CD4-positive, alpha-beta T cell treated with Interleukin-6 for 4 hours (primary cell): ENCODE results near the gene DNAJC2.

Experiments used
- DNase-seq: peaks from one replicate; pipeline ENCODE4 v3.0.0-alpha.2; 2020; ENCODE audit warnings: mixed read lengths

Gene DNAJC2, protein sequence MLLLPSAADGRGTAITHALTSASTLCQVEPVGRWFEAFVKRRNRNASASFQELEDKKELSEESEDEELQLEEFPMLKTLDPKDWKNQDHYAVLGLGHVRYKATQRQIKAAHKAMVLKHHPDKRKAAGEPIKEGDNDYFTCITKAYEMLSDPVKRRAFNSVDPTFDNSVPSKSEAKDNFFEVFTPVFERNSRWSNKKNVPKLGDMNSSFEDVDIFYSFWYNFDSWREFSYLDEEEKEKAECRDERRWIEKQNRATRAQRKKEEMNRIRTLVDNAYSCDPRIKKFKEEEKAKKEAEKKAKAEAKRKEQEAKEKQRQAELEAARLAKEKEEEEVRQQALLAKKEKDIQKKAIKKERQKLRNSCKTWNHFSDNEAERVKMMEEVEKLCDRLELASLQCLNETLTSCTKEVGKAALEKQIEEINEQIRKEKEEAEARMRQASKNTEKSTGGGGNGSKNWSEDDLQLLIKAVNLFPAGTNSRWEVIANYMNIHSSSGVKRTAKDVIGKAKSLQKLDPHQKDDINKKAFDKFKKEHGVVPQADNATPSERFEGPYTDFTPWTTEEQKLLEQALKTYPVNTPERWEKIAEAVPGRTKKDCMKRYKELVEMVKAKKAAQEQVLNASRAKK

DNA sequence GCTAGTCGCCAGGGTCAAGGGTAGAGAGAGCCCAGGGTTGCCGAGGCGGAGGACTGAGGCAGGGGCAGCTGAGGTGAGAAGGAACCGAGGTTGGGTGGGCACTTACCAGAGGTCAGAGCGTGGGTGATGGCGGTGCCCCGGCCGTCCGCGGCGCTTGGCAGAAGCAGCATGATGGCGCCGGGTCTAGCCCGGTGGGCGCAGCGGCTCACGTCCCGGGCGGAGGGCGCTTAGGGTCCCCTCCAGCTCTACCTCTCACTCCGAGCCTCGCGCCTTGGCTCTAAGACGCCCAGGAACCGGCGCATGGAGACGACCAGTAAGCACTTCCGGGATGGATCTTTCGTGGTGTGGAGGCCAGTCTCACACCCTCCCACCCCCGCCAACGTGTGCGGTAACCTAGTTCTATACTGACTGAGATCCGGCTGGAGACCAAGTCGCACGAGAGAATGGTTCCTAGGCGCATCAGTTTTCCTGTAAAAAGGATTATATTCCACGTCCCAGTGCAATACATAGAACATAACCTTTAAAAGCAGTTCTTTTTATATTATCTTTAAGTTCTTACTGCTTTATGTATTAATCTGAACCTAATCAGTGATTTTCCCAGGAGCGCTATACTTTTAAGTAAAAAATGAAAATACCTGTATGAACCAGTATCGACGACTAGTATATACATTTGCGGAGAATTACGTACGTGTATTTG lies at the start of gene DNAJC2:
Gene DNAJC2 (minus strand): TSS at position 315 of the 697 bp plus-strand sequence. CDS start 145 bp downstream, at position 170.
- peak; percentile 88 for DNase-seq

DNA sequence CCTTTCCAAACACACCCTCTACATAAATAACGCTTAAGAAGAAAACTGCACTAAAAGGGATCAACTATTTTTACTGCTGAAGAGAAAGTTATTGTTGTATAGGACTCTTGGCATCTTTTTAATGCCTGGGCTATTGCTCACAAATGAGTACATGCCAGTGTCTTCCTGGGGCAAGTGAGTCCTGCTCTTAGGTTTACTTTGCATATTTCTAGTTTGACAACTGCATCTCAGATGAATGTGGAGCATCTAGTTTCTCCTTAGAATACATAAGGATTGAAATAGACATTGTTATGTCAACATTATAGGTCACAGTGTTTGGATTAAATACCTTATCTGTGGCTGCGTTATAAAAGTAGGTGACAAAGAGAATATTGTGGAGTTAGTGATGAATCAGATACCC lies 47.4 kb upstream of the DNAJC2 start:
- DNase-seq = no peak

DNA sequence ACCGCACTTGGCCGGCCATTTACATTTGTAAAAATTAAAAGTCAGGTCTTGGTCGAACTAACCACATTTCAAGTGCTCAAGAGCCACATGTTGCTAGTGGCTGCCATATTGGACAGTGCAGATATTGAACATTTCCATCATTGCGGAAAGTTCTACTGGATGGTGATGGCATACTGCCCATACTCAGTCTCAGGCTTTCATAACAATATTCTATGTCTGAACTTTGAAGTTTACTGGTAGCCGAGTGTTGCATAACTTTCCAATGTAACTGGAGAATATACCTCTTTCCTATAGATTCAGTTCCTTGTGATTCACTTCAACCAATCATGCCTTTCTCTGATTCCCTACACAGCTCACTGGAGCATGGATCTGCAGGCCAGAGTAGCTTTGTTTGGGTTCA lies 46.6 kb upstream of the DNAJC2 start:
- no peak for DNase-seq

DNA sequence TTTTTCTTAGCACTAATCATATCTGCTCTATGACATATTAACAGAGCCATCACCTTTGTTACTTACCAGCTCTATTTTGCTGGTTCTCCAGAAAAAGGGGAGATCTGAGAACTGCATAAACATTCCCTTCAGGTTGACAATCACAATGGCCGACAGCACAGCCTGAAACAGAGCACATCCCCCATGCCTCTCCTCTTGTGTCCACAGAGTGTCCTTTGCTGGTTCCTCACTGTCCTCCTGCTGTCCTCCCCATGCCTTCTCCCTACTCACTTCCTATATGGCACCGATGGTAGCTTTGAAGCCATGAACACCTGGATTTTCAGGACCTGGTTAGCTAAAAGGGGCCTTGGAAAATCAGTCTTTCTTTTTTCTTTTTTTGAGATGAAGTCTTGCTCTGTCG lies 44.7 kb upstream of the DNAJC2 start:
- no peak for DNase-seq

DNA sequence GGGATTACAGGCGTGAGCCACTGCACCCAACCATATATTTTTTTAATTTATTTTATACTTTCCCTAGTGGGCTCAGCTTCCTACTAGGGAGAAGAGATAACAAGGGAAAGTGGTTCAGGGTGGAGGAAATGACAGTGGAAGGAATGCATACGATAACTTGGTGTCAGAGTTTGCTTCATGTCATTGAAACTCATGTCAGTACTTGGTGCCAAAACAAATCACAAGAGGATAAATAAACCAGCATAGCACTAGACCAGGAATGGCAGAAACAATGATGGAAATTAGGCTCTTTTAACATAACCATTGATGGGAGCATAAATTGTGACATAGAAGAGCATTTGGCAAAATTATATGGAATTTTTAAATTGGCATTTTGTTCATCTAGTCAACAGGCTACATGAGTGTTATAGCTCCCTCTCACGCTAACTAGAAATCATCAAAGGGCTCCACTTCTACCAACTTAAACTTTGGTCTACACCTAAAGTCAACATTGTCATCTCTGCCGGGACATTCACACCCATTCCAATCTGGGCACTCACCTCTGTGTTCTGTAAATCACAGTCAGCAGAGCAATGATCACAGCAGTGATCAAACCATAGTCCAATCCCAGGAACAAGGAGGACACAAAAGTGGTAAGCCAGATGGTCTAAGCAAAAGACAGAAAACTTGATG lies 44.0 kb upstream of the DNAJC2 start:
- no peak for DNase-seq

DNA sequence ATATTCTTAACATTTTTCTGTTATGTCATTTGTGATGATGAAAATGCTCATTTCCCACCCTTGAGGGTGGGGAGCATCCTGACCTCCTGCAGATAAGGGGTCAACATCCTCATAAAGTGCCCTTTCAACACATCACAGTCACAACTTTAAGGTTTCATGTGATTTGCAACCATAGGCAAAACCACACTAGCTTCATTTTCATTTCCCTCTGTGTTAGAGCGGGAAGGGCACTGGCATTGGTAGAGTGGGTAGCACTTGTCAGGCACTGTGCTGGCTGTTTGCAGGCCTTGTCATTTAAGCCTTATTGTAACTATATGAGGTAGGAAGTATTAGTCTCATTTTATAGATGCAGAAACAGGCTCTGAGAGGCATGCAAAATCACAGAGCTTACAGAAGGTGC lies 42.7 kb upstream of the DNAJC2 start:
- no peak for DNase-seq

DNA sequence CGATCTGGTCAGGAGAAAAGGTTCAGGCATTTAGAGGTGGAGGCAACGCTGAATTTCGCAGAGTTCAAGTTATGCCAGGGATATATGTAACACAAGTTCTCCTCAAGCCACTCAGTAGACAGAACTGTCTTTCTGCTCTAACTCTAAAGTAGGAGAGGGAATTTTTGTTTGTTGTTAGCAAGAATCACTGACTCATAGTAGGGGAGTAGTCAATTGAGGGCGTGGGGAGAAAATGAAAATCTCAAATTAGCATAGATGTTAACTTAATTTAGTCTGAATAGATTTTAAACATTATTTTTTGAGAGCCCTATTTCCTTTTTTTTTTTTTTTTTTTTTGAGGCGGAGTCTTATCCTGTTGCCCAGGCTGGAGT lies 37.5 kb upstream of the DNAJC2 start:
- no peak for DNase-seq

DNA sequence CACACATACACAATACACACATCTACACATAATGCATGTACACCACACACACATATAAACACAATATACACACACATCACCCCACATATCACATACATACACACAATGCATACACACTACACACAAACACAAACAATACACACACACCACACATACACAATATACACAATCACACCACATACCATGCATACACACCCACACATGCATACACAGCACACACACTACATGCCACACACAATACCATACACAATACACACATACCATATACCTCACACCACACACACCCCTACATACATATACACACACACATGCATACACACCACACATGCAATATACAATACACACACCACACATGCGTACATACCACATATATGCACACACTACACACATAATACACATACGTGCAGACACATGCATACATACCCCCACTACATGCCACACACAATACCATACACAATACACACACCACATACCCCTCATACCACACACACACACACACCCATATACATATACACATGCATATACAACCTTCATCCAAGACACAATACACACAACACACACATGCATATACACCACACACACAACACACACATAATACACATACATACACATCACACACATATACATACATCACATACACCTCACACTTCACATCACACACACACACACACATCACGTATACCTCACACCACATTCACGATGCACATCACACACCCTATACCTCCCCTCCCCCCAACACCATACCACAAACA lies 36.9 kb upstream of the DNAJC2 start:
- DNase-seq = no peak

DNA sequence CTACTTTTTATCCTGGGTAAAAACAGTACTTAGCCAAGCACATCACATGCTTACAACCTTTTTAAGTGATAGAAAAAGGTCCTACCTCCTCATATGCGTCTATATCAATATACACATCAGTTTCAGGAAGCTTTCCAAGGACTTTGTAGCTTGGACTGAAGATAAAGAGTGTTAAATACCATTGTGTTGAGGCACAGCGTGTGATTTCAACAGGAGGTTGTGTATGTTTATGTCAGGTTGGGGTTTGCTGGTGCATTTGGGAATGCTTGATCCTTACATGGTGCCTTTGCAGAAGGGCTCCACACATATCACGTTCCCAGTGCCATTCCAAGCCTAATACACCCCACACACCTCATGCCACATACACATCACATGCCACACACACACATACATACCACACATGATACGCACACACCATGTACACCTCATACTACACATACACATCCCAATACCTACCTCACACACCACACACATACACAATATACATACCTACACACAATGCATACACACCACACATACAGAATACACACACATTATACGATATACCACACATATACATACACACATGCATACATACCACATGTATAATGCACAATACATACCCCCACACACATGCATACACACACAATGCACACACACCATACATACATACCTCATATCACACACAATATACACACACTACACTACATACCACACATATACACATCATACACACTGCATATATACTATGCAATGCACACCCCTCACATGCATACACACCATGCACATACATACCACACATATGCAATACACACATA lies 36.0 kb upstream of the DNAJC2 start:
- DNase-seq = no peak

DNA sequence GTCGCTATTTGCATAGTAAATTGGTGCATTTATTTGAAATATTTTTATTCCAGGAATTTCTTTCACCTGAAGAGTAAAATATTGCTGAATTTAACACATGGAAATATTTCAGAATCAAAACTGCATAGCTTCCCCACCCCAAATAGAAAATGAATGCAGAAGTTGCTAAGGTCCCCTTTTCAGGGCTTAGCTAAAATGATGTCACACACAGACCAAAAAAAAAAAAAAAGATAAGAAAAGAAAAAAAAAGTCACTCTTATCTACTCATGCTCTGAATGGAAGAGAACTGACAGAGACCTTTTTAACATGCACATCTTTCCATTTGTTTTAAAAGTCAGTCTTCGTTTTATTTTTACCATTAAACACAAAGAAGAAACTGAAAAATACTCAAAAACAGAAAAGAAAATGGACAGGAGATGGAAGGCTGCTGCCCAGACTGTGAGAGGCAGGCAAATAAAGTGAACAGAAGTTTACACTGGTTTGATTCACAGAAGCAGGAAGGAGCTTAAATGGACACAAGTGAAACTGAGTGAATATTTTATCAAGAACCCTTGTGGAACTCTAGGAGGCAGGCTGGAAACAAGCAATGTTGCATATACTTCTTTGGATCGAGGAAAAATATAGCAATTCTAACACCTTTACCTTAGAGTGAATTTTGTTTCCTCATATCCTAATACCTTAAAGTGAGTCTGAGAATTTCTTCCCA lies 34.9 kb upstream of the DNAJC2 start:
- no peak for DNase-seq

DNA sequence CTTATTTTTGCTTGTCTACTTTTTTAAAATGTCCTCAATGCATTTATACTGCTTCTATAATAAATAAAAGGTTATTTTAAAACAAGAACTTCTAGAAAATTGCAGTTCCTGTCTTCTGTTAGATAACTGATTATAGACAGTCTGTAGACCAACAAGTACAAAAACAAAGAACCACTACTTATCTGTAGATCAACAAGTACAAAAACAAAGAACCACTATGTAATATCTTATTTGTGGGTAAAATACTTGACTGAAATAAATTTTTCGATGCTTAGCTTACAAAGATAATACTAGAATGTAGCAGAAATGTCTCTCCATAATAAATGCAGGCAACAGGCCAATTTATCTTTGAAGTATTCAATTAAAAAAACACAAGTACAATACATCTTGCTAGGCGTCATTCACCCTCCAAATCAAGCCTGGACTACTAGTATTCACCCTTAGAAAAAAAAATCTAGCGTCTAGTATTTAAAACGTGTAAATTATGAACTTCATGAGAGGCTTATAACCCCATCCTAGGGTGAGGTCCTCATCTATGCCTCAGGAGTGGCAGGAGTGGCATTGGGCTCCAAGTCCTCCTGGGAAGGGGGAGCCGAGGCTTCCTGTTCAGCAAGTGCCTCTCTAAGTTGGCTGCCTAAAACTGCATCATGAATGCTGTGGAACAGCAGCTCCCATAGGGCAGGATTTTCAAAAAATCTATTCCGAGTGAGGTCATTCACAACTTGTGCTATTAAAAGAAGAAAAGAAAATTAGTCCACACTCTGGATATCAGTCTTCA lies 29.5 kb upstream of the DNAJC2 start:
- no peak for DNase-seq

DNA sequence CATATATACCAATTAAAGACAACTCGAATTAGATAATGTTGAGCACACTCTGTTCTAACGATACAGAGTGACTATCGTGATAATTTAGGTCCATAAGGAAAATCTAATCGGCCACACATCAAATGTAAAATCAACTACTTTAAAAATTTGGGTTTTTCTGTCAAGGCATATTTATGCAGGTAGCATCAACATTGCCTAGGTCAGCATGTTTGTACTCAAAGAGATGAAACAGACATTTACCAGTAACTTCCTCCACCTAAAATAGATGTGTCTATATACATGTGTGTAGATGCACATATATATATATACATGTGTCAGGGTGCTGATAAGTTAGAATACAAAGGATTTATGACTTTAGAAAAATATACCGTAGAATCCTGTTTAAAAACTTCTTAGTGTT lies 24.9 kb upstream of the DNAJC2 start:
- DNase-seq = no peak

DNA sequence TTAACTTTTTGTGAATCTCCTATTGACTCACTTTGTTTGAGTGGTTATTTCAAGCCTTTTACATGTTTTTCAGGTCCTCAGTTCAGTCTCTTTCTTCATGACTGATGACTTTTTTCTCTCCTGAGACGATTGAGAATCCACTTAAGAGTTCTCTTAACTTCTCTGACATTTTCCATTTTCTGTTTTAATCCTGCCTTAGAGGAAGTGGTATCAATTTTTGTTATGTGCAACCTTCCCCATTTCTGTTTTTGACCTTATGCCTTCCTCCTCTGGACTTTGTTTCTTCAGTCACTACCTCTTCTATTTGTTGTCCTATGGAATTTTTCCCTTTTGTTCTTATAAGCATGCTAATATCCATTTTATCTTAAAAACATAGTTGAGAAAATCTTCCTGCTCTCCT lies 5.2 kb upstream of the DNAJC2 start:
- no peak for DNase-seq

DNA sequence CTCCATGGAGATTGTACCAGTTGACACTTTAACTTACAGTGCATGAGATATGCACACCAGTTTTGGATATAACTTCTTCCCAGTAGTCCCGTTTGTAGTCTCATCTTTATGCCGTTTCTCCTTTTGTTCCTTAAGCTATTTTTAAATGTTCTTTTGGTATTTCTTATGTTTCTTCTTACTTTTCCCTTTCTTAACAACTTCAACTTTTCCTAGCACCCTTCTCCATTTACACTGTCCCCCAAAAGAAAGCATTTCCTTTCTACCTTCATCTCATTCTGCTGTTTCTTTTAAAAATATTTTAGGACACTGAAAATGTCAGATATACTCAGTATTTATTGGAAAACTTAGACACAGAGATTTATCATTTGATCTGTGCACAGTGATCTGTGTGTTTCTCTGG lies 4.4 kb upstream of the DNAJC2 start:
- no peak for DNase-seq

DNA sequence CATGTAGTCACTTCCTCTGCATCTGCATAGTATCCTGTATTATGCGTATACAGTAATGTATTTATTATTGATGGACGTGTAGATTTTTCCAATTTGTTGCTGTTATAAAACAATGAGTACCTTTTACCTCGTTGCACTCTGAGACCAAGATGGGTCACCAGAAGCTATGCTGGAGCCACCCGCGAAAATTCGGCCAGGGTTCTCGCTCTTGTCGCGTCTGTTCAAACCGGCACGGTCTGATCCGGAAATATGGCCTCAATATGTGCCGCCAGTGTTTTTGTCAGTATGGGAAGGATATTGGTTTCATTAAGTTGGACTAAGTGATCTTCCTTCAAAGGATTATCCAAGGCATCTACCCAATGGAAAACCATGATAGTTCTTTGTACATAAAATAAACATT lies 3.9 kb upstream of the DNAJC2 start:
- DNase-seq = no peak

DNA sequence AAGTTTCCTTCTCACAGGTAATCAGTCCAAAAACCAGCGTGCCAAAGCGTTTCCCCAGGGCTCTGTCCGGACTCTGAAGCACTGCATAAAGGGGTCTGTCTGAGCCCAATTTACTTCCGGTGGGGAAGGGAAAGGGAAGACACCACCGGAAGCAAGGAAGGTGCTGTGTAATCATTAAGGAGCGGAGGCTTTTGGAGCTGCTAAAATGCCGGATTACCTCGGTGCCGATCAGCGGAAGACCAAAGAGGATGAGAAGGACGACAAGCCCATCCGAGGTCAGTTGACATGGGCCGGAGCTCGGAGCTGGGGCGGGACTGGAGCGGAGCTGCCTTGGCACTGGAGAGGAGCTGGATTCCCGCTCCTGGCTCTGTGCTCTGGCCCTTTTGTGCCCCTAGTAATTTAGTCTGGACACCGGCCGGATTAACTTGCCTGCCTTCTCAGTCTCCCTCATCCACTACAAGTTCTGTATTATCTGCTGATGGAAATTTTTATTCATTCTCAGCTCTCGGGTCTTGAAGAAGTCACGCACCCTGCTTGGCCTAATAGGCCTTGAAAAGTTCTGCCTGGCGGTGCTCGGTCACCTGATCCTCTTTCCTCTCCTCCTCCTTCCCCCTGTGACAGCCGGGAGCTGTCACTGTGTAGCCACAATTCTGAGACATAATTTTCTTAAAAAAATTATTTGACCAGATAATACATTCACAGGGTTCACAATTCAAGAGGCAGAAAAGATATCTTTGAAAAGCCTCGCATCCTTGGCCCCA lies 3.1 kb upstream of the DNAJC2 start, which contains the start of gene PSMC2:
Gene PSMC2 (plus strand): TSS at position 137 of the 761 bp plus-strand sequence. CDS start 69 bp downstream, at position 206.
- DNase-seq = peak; percentile 80

DNA sequence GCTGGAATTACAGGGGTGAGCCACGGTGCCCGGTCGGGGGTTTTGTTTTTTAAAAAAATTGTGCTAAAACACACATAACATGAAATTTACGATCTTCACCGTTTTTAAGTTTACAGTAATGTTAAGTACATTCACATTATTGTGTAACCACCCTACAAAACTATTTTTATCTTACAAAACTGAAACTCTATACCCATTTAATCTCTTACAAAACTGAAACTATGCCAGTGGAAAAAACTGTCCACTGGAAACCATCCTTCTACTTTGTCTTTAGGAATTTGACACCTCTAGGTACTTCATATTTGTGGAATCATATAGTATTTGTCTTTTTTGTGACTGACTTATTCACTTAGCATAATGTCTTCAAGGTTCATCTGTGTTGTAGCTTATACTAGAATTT lies 1.8 kb upstream of the DNAJC2 start:
- DNase-seq = no peak

DNA sequence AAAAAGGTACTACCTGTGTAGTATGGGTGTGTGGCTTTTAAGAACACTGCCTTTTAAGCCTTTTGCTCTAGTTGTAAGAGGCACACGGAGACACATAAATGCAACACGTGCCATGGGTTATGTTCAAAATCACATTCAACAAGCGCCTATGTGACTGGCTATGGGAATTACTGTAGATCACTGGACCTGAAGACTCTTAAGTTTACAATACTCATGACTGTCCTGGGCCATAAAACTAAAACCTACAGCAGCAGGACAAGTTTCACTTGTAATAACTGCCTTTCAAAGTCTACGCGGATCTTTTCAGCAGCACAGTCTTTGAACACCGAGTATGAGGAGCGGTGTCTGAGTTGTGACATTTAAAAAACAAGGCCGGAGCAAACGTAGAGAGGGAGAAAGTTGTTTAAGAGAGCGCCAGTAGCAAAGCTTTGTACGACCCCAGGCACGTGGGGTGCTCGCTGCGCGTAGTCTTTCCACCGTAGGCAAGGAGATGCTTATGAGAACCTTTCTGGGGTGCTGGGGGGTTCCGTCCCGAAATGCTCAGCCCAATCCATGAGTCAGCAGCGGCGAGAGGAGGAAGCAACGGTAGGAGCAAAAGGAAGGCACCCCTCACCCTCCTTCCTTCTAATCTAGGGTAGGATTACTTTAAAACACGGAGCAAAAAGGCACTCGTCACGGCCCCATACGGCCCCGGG lies 662 bp downstream of the DNAJC2 start:
- peak; percentile 42 for DNase-seq

DNA sequence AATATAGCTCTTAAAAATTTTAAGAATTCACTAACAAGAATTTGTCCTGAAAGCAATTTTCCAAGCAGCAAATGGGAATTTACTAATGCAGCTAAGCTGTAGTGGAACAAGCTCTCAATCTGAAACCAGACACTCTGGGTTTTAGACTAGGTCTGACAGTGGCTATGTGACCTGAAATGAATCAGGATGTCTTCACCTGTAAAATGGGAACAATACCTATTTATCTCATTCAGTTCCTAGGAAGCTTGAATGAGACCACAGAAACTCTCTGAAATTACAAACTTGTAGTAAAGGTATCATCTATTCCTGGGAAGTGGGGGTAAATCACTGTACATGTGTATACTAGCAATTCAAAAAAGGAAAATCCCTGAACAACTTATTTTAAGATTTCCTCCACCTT lies 1.2 kb downstream of the DNAJC2 start:
- DNase-seq = no peak
